Camera-type eye (tissue), 1 donor: ENCODE data around the gene POT1. TPM values are rescaled to one million over a fixed set of nuclear protein-coding genes. Genes with fewer than 3 reads are reported as not detected.

Source experiments
- total RNA-seq: library from RNA; depleted of rRNA; stranded (reverse); fragments of >200 nt; gene quantifications from one replicate; pipeline ENCODE4 v1.2.3, GENCODE V29; 2014

The POT1 gene
- total RNA-seq, result 74.9 TPM

DNA sequence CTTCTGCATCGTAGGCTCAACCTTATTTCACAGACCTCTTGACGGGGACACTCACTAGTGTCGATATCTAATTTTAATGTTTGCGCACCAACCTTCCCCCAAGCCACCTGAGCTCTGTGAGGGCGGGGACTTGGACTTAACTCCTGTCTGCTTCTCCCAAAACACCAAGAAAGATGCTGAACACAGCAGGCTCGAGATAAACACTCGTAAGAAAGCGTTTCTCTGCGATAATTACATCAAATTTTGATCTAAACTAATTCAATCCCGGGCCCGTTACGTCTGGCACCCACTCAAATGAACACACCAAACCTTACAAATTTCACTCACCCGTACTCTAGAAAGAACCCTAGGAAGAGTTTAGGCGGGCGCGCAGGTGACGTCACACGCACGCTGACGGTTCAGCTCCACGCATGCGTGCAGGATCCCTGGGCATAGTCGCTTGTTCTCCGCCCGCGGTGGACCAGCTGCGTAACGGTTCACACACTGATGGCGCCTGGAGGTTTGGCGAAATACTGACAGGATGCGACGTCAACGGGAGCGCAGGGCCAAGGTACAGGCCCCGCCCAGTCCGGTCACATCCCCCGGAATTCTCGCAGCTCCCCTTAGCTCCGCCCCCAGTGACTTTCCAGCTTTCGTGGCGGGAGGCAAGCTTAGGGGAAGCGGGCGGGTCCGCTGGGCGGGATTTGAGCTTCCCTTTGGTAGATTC lies at the start of gene POT1:
TSS of gene POT1 (minus strand) at position 359 of the 706 bp plus-strand sequence. CDS start 32,652 bp downstream, outside the sequence.

Other genes with a start within 250 kb of the POT1 start
- 66.9 TPM for gene GPR37, start 164.0 kb downstream of the POT1 start, total RNA-seq